CD4-positive, alpha-beta T cell treated with Interferon gamma for 1 hour (primary cell): Measurements from ENCODE around the gene ARMC12.
"Not testable (repeated sequence)": the region's sequence is repeated elsewhere in the genome, so short reads cannot be mapped to it uniquely, and the experiment has no call there.

ENCODE experiments used
- DNase-seq: peaks from one replicate; pipeline ENCODE4 v3.0.0-alpha.2; 2020

ARMC12 gene

DNA sequence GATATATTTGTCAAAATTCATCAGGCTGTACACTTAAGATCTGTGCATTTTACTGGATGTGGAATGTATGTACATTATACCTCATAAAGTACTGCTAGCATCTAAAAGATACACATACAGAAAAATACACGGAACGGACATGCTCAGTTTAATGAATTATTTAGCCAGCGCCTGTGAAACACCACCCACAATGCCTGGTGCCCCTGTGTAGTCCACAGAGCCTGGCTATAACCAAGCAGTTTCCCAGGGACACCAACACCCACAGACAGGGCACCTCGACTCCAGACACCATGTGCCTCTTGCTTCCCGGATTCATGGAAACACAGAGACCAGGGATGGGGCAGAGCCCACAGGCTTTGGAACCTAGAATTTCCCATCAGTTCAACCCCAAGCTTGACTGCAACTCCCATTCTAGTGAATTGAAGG, 17.4 kb upstream of the ARMC12 start:
- no peak for DNase-seq

DNA sequence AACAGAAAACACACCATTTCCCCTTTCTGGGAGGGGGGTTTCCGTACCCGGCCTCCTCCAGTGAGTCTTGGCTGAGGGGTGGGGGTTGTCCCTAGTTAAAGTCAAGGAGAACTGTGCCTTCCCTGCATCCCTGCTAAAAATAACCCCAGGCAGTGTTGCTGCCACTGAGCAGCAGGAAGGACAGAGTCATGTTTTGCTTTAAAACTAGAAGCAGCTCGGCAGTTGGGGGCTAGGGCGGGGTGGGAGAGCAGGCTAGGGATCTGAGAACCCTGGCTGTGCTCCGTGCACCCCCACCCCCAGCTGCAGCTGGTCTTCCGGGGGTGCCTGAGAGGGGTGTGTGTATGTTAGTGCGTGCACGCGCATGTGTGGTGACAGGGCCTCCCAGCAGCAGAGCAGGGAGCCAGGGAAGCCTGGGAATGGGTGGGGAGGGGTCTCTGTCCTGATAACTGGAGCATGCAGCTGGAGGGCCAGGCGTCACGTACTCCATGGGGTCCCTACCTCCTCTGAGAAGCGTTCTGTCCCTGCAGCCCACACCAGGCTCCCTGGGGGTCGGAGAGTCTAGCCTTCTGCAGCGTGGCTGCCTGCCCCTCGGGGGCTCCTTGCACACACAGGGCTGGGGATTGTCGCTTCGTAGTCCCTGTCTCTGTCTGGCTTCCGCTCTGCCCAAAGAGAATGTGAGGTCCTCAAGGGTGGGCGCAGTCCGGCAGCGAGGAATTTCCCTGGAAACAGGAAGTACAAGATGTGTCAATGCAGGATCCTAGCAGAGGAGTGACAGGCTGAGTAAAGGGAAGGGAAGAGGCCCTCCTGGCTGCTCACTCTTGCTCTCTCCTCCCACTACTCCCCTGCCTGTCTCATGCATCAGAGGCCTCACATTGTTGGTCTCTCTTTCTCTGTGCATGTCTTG, 16.8 kb upstream of the ARMC12 start:
- DNase-seq = peak; percentile 61

- DNase-seq = no peak
Measured at GRCh38 chr6:35722121-35722761, 14.6 kb upstream of the ARMC12 start.

DNA sequence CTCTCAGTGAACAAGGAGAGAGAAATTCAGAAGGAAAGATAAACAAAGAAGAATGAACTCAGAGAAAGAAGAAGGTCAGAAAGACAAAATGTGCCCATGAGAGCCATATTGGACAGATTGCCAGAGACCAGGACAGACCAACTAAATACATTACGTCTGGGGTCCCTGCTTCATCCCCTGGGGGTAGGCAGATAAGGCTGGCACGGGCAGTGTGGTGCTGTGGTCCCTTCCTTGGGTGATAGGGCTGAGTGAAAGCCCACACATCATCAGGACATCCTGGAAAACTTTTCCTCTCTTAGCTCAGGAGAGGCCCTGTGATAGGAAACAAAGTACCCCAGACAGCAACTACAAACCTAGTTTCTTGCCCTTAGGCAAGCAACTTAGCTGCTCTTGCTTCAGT, 13.2 kb upstream of the ARMC12 start:
- no peak for DNase-seq

DNA sequence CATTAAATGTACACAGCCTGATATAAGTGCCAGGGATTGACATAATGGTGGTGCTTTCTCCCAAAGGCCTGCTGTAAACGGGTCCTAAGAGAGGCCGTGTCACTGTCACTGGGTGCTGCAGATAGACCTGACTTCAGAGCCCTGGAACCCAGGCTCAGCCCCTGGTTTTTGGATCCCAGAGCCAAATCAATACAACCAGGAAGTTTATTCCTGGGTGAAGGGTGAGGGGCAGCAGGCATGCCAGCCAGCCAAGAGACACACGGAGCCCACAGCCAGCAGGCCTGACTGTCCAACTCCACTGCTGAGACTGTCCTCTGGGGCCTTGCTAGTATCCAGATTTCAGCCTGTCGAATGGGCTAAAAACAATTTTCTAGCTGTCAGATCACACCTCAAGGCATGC, 12.8 kb upstream of the ARMC12 start:
- DNase-seq = no peak

DNA sequence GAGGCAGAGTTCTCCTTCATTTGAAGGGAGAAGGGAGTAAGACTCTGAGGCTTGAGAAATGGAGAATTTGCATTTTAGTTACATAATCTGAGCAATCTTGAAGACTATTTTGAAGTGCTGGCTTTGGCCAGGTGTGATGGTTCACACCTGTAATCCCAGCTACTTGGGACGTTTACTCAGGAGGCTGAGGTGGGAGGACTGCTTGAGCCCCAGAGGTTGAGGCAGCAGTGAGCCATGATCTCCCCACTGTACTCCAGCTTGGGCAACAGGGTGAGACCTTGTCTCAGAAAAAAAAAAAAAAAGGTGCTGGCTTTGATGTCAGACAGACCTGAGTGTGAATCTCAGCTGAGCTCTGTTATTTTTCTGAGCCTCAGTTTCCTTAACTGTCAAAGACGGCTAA, 12.4 kb upstream of the ARMC12 start:
- DNase-seq = no peak

GRCh38 chr6:35725081-35725708, 11.6 kb upstream of the ARMC12 start:
- DNase-seq = no peak

- DNase-seq = peak; percentile 24
Measured at GRCh38 chr6:35725721-35726438, 11.0 kb upstream of the ARMC12 start.

- DNase-seq = no peak
Measured at GRCh38 chr6:35727231-35727934, 9.4 kb upstream of the ARMC12 start.

DNA sequence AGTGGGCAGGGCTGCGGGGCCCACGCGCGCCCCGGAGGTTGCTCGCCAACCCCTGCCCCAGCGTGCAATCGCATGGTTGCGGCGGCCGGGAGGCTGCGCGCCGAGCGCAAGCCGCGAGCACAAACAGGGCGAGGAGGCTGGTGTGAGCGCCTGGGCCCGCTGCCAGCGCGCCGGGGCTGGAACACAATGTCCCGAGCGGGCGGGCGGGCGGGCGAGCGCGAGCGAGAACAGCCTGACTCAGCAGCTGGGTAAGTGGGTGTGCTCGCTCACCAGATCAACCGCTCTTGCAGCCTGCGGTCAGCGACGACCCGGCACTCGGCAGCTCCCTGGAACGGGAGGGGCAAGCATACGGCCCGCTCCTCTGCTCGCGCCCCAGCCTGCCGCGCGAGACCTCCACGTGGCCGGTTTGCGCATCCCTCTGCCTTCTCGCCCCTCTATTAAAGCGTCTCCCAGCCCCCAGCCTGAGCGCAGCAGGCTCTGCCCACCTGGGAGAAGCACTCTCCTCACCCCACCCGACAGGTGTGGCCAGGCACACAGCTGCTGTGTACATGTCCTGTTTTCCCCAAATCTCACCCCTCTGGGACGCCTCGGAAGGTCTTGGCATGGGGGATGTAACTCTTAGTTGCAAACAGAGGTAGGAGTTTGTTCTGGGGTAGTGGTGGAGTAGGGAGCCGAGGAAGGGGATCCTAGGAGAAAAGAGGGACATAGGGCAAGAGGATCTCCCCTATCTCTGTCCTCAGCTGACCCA, 8.7 kb upstream of the ARMC12 start:
- DNase-seq = peak; percentile 90

DNA sequence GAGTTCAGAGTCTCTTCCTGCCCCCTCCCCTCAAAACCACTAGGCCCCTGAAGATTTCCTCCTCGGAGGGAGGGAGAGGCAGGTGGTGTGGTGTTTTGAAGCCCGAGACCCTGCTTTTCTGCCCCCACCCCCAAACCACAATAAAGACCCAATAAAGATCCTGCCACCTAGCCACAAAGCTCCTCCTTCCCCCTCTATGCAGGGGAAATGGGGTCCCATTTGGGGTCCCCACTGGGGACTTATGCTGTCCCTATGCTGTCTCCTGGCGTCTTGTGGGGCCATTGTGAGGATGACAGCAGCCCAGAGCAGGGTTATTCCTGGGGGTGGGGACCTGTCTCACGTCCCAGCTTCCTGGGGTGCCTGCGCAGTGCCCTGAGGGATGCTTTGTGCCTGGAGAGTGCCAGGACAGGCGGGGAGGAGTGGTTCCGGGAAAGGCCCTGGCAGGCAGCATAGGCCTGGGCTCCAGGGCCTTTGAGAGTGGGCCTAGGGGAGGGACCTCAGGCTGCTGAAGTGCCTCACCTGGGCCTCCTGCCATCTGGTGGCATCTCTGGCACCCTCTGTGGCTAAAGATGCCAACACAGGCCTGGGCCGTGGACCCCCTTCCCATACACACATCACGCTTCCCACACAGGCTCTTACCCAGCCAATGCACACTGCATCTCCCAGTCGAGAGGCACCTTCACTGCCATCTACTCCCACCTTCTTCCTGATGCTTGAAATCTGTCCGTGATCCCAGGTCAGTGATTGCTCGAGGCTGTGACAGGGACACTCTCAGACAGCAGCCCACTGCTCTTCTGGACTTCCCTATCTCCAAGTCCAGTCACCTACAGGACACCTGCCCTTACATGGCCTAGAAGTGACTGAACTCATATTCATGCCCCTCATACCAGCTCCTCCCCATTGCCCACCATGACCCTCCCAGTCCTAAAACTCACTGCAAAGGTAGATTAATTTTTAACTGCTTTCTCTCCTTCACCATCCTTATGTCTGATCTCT, 7.9 kb upstream of the ARMC12 start:
- peak; percentile 28 for DNase-seq

DNA sequence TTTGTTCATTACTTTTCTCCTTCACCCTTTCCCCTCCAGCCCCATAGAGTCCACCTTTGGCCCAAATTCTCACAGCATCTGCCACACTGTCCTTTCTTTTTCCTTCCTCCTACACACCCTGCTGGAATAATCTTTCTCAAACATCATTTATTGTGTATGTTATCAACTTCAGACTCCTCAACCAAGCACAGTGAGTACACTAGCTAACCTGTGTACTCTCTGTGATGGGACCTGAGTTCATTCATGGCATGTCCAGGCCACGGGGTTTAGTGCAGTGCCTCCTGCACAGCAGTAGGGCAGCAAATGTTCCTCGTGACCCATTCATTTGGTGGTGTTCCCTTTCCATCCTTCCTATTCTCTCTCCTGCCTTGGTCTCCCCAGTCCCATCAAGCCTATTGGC, 7.1 kb upstream of the ARMC12 start:
- DNase-seq = no peak

DNA sequence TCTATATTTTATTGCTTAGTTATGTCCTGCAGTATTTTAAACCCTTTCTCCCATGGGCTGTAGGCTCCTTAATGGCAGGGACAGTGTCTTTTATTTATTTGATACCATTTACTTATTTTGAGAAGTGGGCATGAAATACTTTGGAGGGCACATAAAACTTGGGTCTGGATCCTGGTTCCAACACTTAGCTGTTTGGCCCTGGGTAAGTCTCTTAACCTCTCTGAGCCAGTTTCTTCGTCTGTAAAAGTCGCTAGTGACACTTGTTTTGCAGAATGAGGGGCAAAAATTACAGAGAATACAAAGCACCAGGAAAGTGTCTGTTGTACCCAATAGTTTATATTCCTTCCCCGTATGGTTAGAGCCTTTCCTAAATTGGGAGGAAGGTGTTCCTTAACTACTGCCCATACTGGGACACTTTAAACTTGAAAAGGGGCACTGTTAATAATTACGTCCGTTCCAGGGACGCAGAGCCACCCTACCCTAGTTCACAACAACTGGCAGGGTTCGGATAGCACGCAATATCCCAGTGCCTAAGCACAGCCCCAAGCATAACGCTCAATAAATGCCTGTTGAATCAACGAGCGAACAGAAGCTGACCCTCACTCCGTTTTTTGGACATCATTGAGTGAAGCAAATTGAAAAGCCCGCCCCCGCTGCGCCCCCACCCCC, 6.0 kb upstream of the ARMC12 start:
- DNase-seq = no peak

GRCh38 chr6:35731414-35731735, 5.5 kb upstream of the ARMC12 start:
- peak; percentile 93 for DNase-seq

DNA sequence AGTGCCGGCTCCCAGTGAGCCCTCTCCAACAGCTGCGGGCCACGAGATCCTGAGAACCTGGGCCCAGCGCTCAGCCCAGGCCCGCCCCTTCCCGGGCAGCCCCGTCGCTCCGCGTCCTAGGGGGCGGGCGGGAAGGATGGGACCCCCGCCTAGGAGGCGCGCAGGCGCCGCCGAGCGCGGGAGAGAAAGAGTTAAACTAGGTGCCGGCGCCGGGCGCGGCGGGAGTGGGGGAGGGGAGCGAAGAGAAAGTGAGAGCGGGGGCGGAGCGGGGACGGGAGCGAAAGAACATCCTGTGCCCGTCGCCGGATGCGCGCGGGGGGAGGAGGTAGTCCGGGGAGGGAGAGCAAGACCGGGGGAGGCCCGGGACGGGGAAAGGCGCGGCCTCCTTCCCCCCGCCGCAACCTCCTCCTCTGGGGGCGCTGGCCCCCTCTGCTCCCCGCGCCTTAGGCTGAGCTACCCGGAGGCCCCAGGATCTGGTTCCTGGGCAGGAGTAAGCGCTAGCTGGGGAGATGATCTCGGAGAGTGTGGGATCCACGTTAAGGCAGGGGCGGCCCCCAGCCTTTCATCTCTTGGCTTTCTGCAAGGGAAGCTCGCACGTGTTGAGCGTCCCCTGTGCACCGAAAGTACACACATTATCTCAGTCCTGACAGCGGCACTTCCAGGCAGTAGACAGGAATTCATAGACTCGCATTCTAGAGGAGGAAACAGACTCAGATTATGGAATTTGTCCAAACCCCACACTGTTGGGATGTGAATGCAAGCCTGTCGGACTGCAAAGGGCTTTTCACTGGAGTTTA, 4.9 kb upstream of the ARMC12 start:
- peak; percentile 90 for DNase-seq

DNA sequence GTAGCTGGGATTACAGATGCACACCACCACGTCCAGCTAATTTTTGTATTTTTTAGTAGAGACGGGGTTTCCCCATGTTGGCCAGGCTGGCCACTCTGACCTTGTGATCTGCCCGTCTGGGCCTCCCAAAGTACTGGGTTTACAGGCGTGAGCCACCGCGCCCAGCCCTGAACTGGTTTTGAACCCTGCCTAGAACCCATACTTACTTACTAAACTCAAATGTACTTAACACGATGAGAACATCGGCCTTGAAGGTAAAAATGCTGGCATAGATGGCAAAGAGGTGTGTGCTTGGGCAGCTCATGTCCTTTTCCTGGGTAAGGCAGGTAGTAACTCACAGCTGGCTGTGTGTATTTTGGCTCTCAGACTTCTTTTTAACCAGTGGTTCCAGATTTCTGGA, 3.2 kb upstream of the ARMC12 start:
- DNase-seq = no peak

- not testable (repeated sequence) for DNase-seq
Measured at GRCh38 chr6:35734319-35734718, 2.5 kb upstream of the ARMC12 start.

GRCh38 chr6:35735452-35735851, 1.4 kb upstream of the ARMC12 start:
- DNase-seq = no peak

DNA sequence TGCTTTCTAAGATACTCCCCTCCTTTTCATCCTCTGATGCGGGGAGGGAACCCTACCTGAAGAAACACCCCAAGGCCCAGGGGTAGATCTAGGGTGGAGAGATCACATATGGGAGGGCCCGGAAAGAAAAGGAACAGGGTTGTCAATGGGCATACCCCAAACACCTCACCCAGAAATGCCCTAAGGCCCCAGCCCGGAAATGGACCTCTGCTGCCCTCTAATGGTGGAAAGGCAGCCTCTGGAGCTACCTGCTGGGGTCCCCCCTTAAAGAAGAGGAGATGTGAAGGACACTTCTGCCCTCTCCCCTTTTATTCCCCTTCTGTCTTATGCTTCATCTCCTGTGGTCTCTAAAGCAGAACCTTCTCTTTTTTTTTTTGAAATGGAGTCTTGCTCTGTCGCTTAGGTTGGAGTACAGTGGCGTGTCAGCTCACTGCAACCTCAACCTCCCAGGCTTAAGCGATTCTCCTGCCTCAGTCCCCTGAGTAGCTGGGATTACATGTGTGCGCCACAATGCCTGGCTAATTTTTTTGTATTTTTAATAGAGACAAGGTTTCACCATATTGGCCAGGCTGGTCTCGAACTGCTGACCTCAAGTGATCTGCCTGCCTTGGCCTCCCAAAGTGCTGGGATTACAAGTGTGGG, 458 bp upstream of the ARMC12 start:
- DNase-seq = peak; percentile 80
